Keratinocyte (primary cell): ENCODE data around the gene S100A12.

ENCODE experiments used
- EZH2 ChIP-seq: IDR thresholded peaks from one replicate; pipeline ENCODE4 v1.6.1; 2012; ENCODE audit warnings: inconsistent platforms, mild to moderate bottlenecking, low read length, moderate library complexity
- TF ChIP-seq, protein P1 (sequence below), 3 experiments: IDR thresholded peaks in 1 of 3; conservative IDR thresholded peaks in 1 of 3; optimal IDR thresholded peaks in 1 of 3; 2 replicates in 2 of 3; 3 replicates in 1 of 3; pipeline versions ENCODE3 to v1.5.1; 2011; ENCODE audit warnings: low read length in 3 of 3, mild to moderate bottlenecking in 3 of 3, moderate library complexity in 2 of 3, control low read depth in 1 of 3, inconsistent platforms in 1 of 3; ENCODE audit not compliant: insufficient read depth in 2 of 3; ENCODE audit errors: extremely low read depth in 1 of 3

DNA sequence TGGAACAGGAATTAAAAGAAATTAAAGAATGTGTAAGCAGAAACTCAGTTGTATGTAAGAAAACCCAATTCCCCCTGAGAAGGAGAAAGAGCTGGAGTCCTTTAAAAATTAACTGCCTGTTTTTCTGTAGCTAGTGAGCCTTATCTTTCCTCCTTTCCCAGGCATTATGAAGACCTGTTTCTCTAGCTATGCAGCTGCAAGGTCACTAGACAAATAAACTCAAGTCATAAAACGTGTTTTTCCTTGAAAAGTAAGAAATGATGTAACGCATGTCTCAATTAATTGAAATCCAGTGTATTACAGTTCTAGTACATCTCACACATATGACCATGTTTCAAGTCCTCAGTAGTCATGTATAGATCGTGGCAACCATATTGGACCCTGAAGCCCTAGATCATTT is 5.3 kb downstream of the S100A12 start:
- TF ChIP-seq, protein P1, sequence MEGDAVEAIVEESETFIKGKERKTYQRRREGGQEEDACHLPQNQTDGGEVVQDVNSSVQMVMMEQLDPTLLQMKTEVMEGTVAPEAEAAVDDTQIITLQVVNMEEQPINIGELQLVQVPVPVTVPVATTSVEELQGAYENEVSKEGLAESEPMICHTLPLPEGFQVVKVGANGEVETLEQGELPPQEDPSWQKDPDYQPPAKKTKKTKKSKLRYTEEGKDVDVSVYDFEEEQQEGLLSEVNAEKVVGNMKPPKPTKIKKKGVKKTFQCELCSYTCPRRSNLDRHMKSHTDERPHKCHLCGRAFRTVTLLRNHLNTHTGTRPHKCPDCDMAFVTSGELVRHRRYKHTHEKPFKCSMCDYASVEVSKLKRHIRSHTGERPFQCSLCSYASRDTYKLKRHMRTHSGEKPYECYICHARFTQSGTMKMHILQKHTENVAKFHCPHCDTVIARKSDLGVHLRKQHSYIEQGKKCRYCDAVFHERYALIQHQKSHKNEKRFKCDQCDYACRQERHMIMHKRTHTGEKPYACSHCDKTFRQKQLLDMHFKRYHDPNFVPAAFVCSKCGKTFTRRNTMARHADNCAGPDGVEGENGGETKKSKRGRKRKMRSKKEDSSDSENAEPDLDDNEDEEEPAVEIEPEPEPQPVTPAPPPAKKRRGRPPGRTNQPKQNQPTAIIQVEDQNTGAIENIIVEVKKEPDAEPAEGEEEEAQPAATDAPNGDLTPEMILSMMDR (optimal IDR thresholded peaks at IDR 0.05 in 1 of 3, IDR thresholded peaks at IDR 0.05 in 1 of 3, conservative IDR thresholded peaks at IDR 0.05 in 1 of 3; ENCODE audit: extremely low read depth in 1 of 3, insufficient read depth in 2 of 3, low read length in 3 of 3) = no peak
- no peak for TF ChIP-seq EZH2
